ENCODE results near the gene ARVCF. TPM values are rescaled to one million over a fixed set of nuclear protein-coding genes. Genes with fewer than 3 reads are reported as not detected.

ARVCF gene
- total and polyA plus RNA-seq, 9 of the 15 experiments (the other 6 are each of a cell fraction or from before 2014, with no cell fraction given) = 0.03 to 97.4 (median 15.6) TPM

DNA sequence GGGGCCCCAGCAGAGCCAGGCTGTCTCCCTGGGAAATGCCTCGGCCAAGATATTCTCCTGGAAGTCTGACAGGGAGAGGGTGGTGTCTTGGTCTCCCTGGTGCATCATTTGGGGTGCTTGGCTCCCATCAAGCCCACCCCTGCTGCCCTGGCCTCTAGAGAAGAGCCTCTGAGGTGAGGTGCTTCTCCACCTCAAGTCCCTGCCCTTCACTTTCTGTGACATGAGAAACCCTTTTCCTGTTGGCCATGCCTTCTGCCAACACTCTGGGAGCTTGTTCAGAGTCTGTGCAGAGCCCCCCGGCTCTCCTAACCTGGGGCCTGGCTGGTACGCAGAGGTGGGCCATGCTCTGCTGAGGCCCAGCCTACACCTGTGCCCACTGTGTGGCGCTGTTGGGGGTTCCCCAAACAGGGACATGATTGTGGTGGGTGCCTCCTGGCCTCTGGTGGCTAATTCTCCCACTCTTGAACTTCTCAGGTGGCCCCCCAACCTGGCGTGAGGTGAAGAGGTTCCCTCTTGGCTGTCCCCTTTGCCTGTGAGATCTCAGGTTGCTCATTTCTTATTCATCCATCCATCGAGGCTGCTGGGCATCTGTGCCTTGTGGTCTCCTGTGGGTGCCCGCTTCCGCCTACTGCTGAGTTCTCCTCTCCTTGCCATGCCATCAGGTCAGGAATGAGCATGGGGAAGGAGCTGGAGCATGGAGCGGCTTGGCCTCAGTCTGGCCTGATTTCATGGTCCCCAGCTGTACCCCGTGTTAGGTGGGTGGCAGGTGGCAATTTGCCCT, 44.3 kb upstream of the ARVCF start (continued):
- TF ChIP-seq ZFP1 (CRISPR knock-in tag; IDR thresholded peaks at IDR 0.05) (no peak), SAP30 (IDR thresholded peaks at IDR 0.05; ENCODE audit: borderline replicate concordance, insufficient read depth, low read depth, low read length, poor library complexity, severe bottlenecking) (no peak), XRCC4 (IDR thresholded peaks at IDR 0.05; ENCODE audit: extremely low read depth, insufficient read depth, insufficient read length) (no peak), ATF1 (CRISPR knock-in tag; IDR thresholded peaks at IDR 0.05) (peak; percentile 23; the same call in 1 of the 2 replicates), ATF1 (tag; IDR thresholded peaks at IDR 0.05) (no peak), SUPT5H (IDR thresholded peaks at IDR 0.05) (no peak), PRMT5 (CRISPR knock-in tag; IDR thresholded peaks at IDR 0.05) (peak; percentile 61; the same call in 1 of the 2 replicates)
- TF ChIP-seq, protein P1, sequence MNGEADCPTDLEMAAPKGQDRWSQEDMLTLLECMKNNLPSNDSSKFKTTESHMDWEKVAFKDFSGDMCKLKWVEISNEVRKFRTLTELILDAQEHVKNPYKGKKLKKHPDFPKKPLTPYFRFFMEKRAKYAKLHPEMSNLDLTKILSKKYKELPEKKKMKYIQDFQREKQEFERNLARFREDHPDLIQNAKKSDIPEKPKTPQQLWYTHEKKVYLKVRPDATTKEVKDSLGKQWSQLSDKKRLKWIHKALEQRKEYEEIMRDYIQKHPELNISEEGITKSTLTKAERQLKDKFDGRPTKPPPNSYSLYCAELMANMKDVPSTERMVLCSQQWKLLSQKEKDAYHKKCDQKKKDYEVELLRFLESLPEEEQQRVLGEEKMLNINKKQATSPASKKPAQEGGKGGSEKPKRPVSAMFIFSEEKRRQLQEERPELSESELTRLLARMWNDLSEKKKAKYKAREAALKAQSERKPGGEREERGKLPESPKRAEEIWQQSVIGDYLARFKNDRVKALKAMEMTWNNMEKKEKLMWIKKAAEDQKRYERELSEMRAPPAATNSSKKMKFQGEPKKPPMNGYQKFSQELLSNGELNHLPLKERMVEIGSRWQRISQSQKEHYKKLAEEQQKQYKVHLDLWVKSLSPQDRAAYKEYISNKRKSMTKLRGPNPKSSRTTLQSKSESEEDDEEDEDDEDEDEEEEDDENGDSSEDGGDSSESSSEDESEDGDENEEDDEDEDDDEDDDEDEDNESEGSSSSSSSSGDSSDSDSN (IDR thresholded peaks at IDR 0.05; ENCODE audit: borderline replicate concordance in 1 of 2, low read depth in 2 of 2, low read length in 2 of 2) = no peak
- TF ChIP-seq, protein P2, sequence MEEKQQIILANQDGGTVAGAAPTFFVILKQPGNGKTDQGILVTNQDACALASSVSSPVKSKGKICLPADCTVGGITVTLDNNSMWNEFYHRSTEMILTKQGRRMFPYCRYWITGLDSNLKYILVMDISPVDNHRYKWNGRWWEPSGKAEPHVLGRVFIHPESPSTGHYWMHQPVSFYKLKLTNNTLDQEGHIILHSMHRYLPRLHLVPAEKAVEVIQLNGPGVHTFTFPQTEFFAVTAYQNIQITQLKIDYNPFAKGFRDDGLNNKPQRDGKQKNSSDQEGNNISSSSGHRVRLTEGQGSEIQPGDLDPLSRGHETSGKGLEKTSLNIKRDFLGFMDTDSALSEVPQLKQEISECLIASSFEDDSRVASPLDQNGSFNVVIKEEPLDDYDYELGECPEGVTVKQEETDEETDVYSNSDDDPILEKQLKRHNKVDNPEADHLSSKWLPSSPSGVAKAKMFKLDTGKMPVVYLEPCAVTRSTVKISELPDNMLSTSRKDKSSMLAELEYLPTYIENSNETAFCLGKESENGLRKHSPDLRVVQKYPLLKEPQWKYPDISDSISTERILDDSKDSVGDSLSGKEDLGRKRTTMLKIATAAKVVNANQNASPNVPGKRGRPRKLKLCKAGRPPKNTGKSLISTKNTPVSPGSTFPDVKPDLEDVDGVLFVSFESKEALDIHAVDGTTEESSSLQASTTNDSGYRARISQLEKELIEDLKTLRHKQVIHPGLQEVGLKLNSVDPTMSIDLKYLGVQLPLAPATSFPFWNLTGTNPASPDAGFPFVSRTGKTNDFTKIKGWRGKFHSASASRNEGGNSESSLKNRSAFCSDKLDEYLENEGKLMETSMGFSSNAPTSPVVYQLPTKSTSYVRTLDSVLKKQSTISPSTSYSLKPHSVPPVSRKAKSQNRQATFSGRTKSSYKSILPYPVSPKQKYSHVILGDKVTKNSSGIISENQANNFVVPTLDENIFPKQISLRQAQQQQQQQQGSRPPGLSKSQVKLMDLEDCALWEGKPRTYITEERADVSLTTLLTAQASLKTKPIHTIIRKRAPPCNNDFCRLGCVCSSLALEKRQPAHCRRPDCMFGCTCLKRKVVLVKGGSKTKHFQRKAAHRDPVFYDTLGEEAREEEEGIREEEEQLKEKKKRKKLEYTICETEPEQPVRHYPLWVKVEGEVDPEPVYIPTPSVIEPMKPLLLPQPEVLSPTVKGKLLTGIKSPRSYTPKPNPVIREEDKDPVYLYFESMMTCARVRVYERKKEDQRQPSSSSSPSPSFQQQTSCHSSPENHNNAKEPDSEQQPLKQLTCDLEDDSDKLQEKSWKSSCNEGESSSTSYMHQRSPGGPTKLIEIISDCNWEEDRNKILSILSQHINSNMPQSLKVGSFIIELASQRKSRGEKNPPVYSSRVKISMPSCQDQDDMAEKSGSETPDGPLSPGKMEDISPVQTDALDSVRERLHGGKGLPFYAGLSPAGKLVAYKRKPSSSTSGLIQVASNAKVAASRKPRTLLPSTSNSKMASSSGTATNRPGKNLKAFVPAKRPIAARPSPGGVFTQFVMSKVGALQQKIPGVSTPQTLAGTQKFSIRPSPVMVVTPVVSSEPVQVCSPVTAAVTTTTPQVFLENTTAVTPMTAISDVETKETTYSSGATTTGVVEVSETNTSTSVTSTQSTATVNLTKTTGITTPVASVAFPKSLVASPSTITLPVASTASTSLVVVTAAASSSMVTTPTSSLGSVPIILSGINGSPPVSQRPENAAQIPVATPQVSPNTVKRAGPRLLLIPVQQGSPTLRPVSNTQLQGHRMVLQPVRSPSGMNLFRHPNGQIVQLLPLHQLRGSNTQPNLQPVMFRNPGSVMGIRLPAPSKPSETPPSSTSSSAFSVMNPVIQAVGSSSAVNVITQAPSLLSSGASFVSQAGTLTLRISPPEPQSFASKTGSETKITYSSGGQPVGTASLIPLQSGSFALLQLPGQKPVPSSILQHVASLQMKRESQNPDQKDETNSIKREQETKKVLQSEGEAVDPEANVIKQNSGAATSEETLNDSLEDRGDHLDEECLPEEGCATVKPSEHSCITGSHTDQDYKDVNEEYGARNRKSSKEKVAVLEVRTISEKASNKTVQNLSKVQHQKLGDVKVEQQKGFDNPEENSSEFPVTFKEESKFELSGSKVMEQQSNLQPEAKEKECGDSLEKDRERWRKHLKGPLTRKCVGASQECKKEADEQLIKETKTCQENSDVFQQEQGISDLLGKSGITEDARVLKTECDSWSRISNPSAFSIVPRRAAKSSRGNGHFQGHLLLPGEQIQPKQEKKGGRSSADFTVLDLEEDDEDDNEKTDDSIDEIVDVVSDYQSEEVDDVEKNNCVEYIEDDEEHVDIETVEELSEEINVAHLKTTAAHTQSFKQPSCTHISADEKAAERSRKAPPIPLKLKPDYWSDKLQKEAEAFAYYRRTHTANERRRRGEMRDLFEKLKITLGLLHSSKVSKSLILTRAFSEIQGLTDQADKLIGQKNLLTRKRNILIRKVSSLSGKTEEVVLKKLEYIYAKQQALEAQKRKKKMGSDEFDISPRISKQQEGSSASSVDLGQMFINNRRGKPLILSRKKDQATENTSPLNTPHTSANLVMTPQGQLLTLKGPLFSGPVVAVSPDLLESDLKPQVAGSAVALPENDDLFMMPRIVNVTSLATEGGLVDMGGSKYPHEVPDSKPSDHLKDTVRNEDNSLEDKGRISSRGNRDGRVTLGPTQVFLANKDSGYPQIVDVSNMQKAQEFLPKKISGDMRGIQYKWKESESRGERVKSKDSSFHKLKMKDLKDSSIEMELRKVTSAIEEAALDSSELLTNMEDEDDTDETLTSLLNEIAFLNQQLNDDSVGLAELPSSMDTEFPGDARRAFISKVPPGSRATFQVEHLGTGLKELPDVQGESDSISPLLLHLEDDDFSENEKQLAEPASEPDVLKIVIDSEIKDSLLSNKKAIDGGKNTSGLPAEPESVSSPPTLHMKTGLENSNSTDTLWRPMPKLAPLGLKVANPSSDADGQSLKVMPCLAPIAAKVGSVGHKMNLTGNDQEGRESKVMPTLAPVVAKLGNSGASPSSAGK (IDR thresholded peaks at IDR 0.05) = no peak
- TF ChIP-seq, protein P3, sequence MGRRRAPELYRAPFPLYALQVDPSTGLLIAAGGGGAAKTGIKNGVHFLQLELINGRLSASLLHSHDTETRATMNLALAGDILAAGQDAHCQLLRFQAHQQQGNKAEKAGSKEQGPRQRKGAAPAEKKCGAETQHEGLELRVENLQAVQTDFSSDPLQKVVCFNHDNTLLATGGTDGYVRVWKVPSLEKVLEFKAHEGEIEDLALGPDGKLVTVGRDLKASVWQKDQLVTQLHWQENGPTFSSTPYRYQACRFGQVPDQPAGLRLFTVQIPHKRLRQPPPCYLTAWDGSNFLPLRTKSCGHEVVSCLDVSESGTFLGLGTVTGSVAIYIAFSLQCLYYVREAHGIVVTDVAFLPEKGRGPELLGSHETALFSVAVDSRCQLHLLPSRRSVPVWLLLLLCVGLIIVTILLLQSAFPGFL (CRISPR knock-in tag; IDR thresholded peaks at IDR 0.05) = no peak
- TF ChIP-seq, protein P4, sequence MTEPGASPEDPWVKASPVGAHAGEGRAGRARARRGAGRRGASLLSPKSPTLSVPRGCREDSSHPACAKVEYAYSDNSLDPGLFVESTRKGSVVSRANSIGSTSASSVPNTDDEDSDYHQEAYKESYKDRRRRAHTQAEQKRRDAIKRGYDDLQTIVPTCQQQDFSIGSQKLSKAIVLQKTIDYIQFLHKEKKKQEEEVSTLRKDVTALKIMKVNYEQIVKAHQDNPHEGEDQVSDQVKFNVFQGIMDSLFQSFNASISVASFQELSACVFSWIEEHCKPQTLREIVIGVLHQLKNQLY (CRISPR knock-in tag; conservative IDR thresholded peaks at IDR 0.05) = 0 out of 4 replicates have a peak, but pooled peaks of 1 of the 2 experiments have one; percentile 13

Data from K562 (cell line).